ENCODE measurements around the gene ITGA5. TPM values are rescaled to one million over a fixed set of nuclear protein-coding genes. Genes with fewer than 3 reads are reported as not detected.

The ITGA5 gene
- total RNA-seq, 1 experiment from 2014 or later, result 35.9 TPM

- Histone ChIP-seq H3K27ac (ENCODE audit: low read length) (no peak overlapping the region), H3K9me2 (replicated peaks; ENCODE audit: low read length) (no peaks in the 10 kb centered on the region), H2AFZ (ENCODE audit: low read length) (no peak overlapping the region), H4K20me1 (ENCODE audit: low read length) (no peaks in the 10 kb centered on the region), H3K4me3 (ENCODE audit: low read length) (no peak overlapping the region), H3K9me3 (ENCODE audit: low read length) (no peaks in the 10 kb centered on the region), H3K9ac (ENCODE audit: low read length) (no peak overlapping the region), H3K36me3 (ENCODE audit: low read depth, low read length) (no peaks in the 10 kb centered on the region), H3K4me1 (ENCODE audit: insufficient read depth, low read length) (peaks cover 32% of the 10 kb centered on the region), H3K79me2 (ENCODE audit: low read length) (no peaks in the 10 kb centered on the region), H3K4me2 (ENCODE audit: low read length) (peak overlapping the region; percentile 96), H3K27me3 (ENCODE audit: low read length) (no peaks in the 10 kb centered on the region), H3F3A (ENCODE audit: low read length, unreplicated experiment) (no peaks in the 10 kb centered on the region)
- DNase-seq, result no peak
- TF ChIP-seq EZH2 (IDR thresholded peaks at IDR 0.05; ENCODE audit: low read length, unreplicated experiment), result no peak
- TF ChIP-seq EZH2phosphoT487 (IDR thresholded peaks at IDR 0.05; ENCODE audit: borderline replicate concordance, low read length), result no peak
- TF ChIP-seq CTCF (conservative IDR thresholded peaks at IDR 0.05; ENCODE audit: low read depth, low read length), result no peak
- ChIA-PET CTCF (no interaction called here), POLR2A (ENCODE audit: unreplicated experiment) (interaction anchor here (0.6 kb wide), 1 partner anchor 534 kb away, joined by 3 read pairs; no protein-coding TSS in a partner anchor)
- ATAC-seq, result no peak
- intact Hi-C loops (cut with micrococcal nuclease), result no loop called here
- TSS peak; percentile 23 for BruUV-seq (replicated peaks)
These were observed 41.1 kb downstream of the ITGA5 start for GRCh38 chr12:54377797-54378515.

GRCh38 chr12:54377007-54377406, 42.1 kb downstream of the ITGA5 start:
- POLR2A ChIA-PET (ENCODE audit: unreplicated experiment), result no interaction called here
- intact Hi-C loops (cut with micrococcal nuclease), result no loop called here
- no TSS peak for BruUV-seq (replicated peaks)

More at GRCh38 chr12:54377007-54377406, 42.1 kb downstream of the ITGA5 start:
- no peak for TF ChIP-seq CTCF (conservative IDR thresholded peaks at IDR 0.05; ENCODE audit: low read depth, low read length)
- no peak for TF ChIP-seq EZH2 (IDR thresholded peaks at IDR 0.05; ENCODE audit: low read length, unreplicated experiment)
- TF ChIP-seq EZH2phosphoT487 (IDR thresholded peaks at IDR 0.05; ENCODE audit: borderline replicate concordance, low read length), result no peak
- H3K9me3 ChIP-seq (ENCODE audit: low read length), result no peaks in the 10 kb centered on the region
- no peak overlapping the region for H3K4me3 ChIP-seq (ENCODE audit: low read length)
- no peak for DNase-seq
- no peaks in the 10 kb centered on the region for H3K9me2 ChIP-seq (replicated peaks; ENCODE audit: low read length)
- H3K4me2 ChIP-seq (ENCODE audit: low read length), result no peak overlapping the region
- H3K36me3 ChIP-seq (ENCODE audit: low read depth, low read length), result no peaks in the 10 kb centered on the region
- H3F3A ChIP-seq (ENCODE audit: low read length, unreplicated experiment), result no peaks in the 10 kb centered on the region
- ATAC-seq, result no peak
- no peaks in the 10 kb centered on the region for H4K20me1 ChIP-seq (ENCODE audit: low read length)
- peaks cover 33% of the 10 kb centered on the region for H3K4me1 ChIP-seq (ENCODE audit: insufficient read depth, low read length)
- H2AFZ ChIP-seq (ENCODE audit: low read length), result no peak overlapping the region
- H3K27me3 ChIP-seq (ENCODE audit: low read length), result no peaks in the 10 kb centered on the region
- CTCF ChIA-PET, result no interaction called here
- no peak overlapping the region for H3K27ac ChIP-seq (ENCODE audit: low read length)
- H3K9ac ChIP-seq (ENCODE audit: low read length), result no peak overlapping the region
- no peaks in the 10 kb centered on the region for H3K79me2 ChIP-seq (ENCODE audit: low read length)
